GM12878 (cell line): ENCODE measurements around the gene DCDC2. TPM values are rescaled to one million over a fixed set of nuclear protein-coding genes. Genes with fewer than 3 reads are reported as not detected.

Experiments used
- ATAC-seq: fragments of 200-7000 bp; cut with Tn5 transposase; 3 replicates; pipeline ENCODE4 v1.9.1; 2020; ENCODE audit warnings: mild to moderate bottlenecking, moderate library complexity
- BruUV-seq: library from RNA; stranded (reverse); fragments of 400-500 nt; replicated peaks from 2 replicates; lab custom pipeline; 2021; lab: Mats Ljungman, UMichigan
- CTCF ChIA-PET: fragments of 300-600 bp; sonication (Branson Sonifier 250); formaldehyde crosslinking; extraction: SDS; loops from one replicate; lab custom pipeline; 2021; ENCODE audit warnings: inconsistent platforms; lab: Yijun Ruan, JAX
- POLR2A ChIA-PET: fragments of 350-600 bp; formaldehyde crosslinking; extraction: SDS; loops from one replicate; lab custom pipeline; 2021; ENCODE audit warnings: inconsistent platforms; lab: Charles Lee
- RAD21 ChIA-PET: fragments of 300-600 bp; sonication (Branson Sonifier 250); formaldehyde crosslinking; loops from one replicate; lab custom pipeline; 2023; ENCODE audit warnings: antibody characterized with exemption; ENCODE audit not compliant: unreplicated experiment; lab: Charles Lee
- SMC1A ChIA-PET: fragments of 300-600 bp; sonication (Branson Sonifier 250); formaldehyde crosslinking; loops from one replicate; lab custom pipeline; 2023; ENCODE audit not compliant: unreplicated experiment, uncharacterized antibody; lab: Charles Lee
- DNase-seq: peaks from one replicate; pipeline ENCODE4 v3.0.0-alpha.2; 2011; ENCODE audit warnings: low read depth, low spot score
- FAIRE-seq: peaks from 3 replicates; lab custom pipeline; 2011; peaks lifted over from hg19 to GRCh38; lab: Jason Lieb, UNC
- H2AFZ ChIP-seq: 2 replicates; pipeline ENCODE4 v1.6.0; 2011; ENCODE audit warnings: low read depth, low read length, control low read depth; ENCODE audit not compliant: control insufficient read depth
- H3K27ac ChIP-seq: 2 replicates; pipeline ENCODE4 v1.5.1; 2011; ENCODE audit warnings: control low read depth; ENCODE audit not compliant: control insufficient read depth, insufficient read depth
- H3K27me3 ChIP-seq, 2 experiments: replicated peaks in 1 of 2; 2 replicates each; pipeline versions ENCODE4 v1.6.0 to v1.6.1; 2011; ENCODE audit warnings: low read length in 1 of 2; ENCODE audit not compliant: control insufficient read depth in 2 of 2, insufficient read depth in 2 of 2
- H3K36me3 ChIP-seq, 2 experiments: 2 replicates each; pipeline ENCODE4 v1.5.1; 2011; ENCODE audit warnings: low read length in 1 of 2; ENCODE audit not compliant: control insufficient read depth in 2 of 2, insufficient read depth in 2 of 2
- H3K4me1 ChIP-seq: 2 replicates; pipeline ENCODE4 v1.6.1; 2011; ENCODE audit warnings: mild to moderate bottlenecking, low read length, moderate library complexity, mixed read lengths; ENCODE audit not compliant: control insufficient read depth, insufficient read depth
- H3K4me2 ChIP-seq: 2 replicates; pipeline ENCODE4 v1.6.0; 2011; ENCODE audit warnings: control low read depth; ENCODE audit not compliant: control insufficient read depth, insufficient read depth
- H3K4me3 ChIP-seq: fragments of 200-600 bp; sonication (generic); 2 replicates; pipeline ENCODE4 v1.5.1; 2016
- H3K79me2 ChIP-seq: 2 replicates; pipeline ENCODE4 v1.6.0; 2011; ENCODE audit warnings: low read length; ENCODE audit not compliant: control insufficient read depth, insufficient read depth
- H3K9ac ChIP-seq: 2 replicates; pipeline ENCODE4 v1.8.0; 2011; ENCODE audit warnings: low read length, control low read depth, mixed read lengths; ENCODE audit not compliant: control insufficient read depth, insufficient read depth
- H3K9me3 ChIP-seq: replicated peaks from 3 replicates; pipeline ENCODE4 v1.5.1; 2011; ENCODE audit warnings: mild to moderate bottlenecking, low read length; ENCODE audit not compliant: control insufficient read depth, insufficient read depth
- H4K20me1 ChIP-seq: 2 replicates; pipeline ENCODE4 v1.6.0; 2011; ENCODE audit not compliant: control insufficient read depth, insufficient read depth
- MTA3 ChIP-seq: IDR thresholded peaks from 2 replicates; pipeline ENCODE4 v1.6.1; 2012; ENCODE audit warnings: low read length, inconsistent platforms, borderline replicate concordance
- RB1 ChIP-seq: fragments of 450-650 bp; formaldehyde crosslinking; IDR thresholded peaks from 2 replicates; pipeline ENCODE4 v1.6.1; 2017; ENCODE audit warnings: mild to moderate bottlenecking, borderline replicate concordance
- SMC3 ChIP-seq: IDR thresholded peaks from 2 replicates; pipeline ENCODE4 v1.6.1; 2011; ENCODE audit warnings: low read length, improper control_type of control experiment, borderline replicate concordance
- WGBS: methylation state at CpG from one replicate; pipeline ENCODE4 v1.1.6; 2016; ENCODE audit warnings: low lambda C conversion rate; ENCODE audit not compliant: insufficient replicate concordance, insufficient coverage; ENCODE audit errors: missing lambda C conversion rate; 5-methylcytosine and 5-hydroxymethylcytosine counted together
- in situ Hi-C: fragments of 300-500 bp; cut with MboI; formaldehyde crosslinking; loops from 9 replicates; pipeline ENCODE4 v1.14.3; 2018; ENCODE audit warnings: mixed read lengths
- intact Hi-C: fragments of 100-400 bp; cut with micrococcal nuclease; formaldehyde crosslinking; loops from one replicate; pipeline ENCODE4 v1.14.2; 2022; ENCODE audit not compliant: unreplicated experiment
- polyA plus RNA-seq, 11 experiments: library from polyadenylated mRNA; depleted of rRNA in 4 of 11; unstranded in 6 of 11; stranded (reverse) in 5 of 11; fragments of >200 nt; fragmentation: Nextera tagmentation in 4 of 11; fragmentation: Illumina TruSeq in 1 of 11; extraction: Ambion mirVana in 4 of 11; extraction: Trizol in 1 of 11; gene quantifications; 1 replicate in 1 of 11; 2 replicates in 10 of 11; pipeline versions ENCODE4 v1.2.1 to v1.2.3, GENCODE V29; 2011 to 2016; ENCODE audit warnings: inconsistent platforms in 2 of 11, missing spikeins in 2 of 11, low read depth in 1 of 11
- total RNA-seq, 4 experiments: library from RNA; depleted of rRNA in 3 of 4; stranded (reverse); fragments of >200 nt in 3 of 4; fragmentation: Illumina TruSeq in 1 of 4; extraction: Trizol in 1 of 4; gene quantifications; 2 replicates each; pipeline versions ENCODE4 v1.2.1 to v1.2.3, GENCODE V29; 2013 to 2021
- TF ChIP-seq, protein P1 (sequence below): fragments of 450-650 bp; IDR thresholded peaks from 2 replicates; pipeline ENCODE4 v1.6.1; 2016; ENCODE audit warnings: mild to moderate bottlenecking, moderate library complexity, borderline replicate concordance

DCDC2 gene
- total and polyA plus RNA-seq, 10 of the 15 experiments (the other 5 are each of a cell fraction or from before 2014, with no cell fraction given): under 0.01 to 0.03 TPM; not detected in 8

DNA sequence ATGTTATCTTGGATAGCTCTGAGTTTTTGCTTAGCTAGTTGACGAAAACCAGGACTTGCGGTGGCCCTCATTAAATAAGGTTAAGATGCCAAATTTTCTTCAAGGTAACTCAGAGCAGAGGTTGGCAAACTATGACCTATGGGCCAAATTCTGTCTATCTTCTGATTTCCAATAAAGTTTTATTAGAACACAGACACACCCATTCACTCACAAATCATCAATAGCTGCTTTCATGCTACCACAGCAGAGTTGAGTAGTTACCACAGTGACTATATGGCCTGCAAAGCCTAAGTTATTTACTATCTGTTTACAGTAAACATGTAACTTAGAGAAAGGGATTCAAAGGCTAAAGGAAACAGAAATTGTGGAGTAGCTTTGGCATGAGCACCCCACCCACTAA, 23.6 kb downstream of the DCDC2 start:
- BruUV-seq: no TSS peak
- intact Hi-C loops (no loop called here), in situ Hi-C loops (no loop called here)
- CTCF ChIA-PET: interaction anchor here (1.0 to 1.4 kb wide), 2 partner anchors 9 to 25 kb away, joined by 3 read pairs; no protein-coding TSS in a partner anchor
- TF ChIP-seq MTA3: no peak
- no peak for TF ChIP-seq RB1
- no peak for TF ChIP-seq SMC3
- TF ChIP-seq, protein P1, sequence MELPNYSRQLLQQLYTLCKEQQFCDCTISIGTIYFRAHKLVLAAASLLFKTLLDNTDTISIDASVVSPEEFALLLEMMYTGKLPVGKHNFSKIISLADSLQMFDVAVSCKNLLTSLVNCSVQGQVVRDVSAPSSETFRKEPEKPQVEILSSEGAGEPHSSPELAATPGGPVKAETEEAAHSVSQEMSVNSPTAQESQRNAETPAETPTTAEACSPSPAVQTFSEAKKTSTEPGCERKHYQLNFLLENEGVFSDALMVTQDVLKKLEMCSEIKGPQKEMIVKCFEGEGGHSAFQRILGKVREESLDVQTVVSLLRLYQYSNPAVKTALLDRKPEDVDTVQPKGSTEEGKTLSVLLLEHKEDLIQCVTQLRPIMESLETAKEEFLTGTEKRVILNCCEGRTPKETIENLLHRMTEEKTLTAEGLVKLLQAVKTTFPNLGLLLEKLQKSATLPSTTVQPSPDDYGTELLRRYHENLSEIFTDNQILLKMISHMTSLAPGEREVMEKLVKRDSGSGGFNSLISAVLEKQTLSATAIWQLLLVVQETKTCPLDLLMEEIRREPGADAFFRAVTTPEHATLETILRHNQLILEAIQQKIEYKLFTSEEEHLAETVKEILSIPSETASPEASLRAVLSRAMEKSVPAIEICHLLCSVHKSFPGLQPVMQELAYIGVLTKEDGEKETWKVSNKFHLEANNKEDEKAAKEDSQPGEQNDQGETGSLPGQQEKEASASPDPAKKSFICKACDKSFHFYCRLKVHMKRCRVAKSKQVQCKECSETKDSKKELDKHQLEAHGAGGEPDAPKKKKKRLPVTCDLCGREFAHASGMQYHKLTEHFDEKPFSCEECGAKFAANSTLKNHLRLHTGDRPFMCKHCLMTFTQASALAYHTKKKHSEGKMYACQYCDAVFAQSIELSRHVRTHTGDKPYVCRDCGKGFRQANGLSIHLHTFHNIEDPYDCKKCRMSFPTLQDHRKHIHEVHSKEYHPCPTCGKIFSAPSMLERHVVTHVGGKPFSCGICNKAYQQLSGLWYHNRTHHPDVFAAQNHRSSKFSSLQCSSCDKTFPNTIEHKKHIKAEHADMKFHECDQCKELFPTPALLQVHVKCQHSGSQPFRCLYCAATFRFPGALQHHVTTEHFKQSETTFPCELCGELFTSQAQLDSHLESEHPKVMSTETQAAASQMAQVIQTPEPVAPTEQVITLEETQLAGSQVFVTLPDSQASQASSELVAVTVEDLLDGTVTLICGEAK: peak; percentile 24; the same call in 1 of the 2 replicates
- ATAC-seq (no peak), DNase-seq (no peak), FAIRE-seq (no peak)
- RAD21 ChIA-PET: no interaction called here
- Histone ChIP-seq H3K4me1 (no peaks in the 10 kb centered on the region), H3K9ac (no peak overlapping the region), H3K9me3 (no peaks in the 10 kb centered on the region), H3K27ac (no peak overlapping the region), H3K79me2 (no peaks in the 10 kb centered on the region), H3K4me2 (no peak overlapping the region), H4K20me1 (no peaks in the 10 kb centered on the region), H2AFZ (no peak overlapping the region), H3K4me3 (no peak overlapping the region), H3K27me3 (no peaks in the 10 kb centered on the region), H3K36me3 (no peaks in the 10 kb centered on the region)
- SMC1A ChIA-PET: no interaction called here
- POLR2A ChIA-PET: no interaction called here
- WGBS: 58% methylated on average over 2 of the region's 2 CpGs
